GM13977 (cell line): ENCODE data around the gene CDC14A.

ENCODE experiments used
- DNase-seq: peaks from one replicate; pipeline ENCODE4 v3.0.0; 2012; ENCODE audit warnings: low spot score
- in situ Hi-C: fragments of 300-500 bp; cut with MboI; formaldehyde crosslinking; loops from one replicate; pipeline ENCODE4 v1.12.0; 2022; ENCODE audit warnings: low sequenced_read_pairs, low pct_unique_long_range_greater_than_20kb, mixed read lengths, inconsistent platforms; ENCODE audit not compliant: unreplicated experiment
- TF ChIP-seq, protein P1 (sequence below): IDR thresholded peaks from 2 replicates; pipeline ENCODE4 v1.5.1; 2012; ENCODE audit warnings: mild to moderate bottlenecking, control low read depth; ENCODE audit not compliant: insufficient read depth; ENCODE audit errors: extremely low read depth, missing control alignments

CDC14A gene

DNA sequence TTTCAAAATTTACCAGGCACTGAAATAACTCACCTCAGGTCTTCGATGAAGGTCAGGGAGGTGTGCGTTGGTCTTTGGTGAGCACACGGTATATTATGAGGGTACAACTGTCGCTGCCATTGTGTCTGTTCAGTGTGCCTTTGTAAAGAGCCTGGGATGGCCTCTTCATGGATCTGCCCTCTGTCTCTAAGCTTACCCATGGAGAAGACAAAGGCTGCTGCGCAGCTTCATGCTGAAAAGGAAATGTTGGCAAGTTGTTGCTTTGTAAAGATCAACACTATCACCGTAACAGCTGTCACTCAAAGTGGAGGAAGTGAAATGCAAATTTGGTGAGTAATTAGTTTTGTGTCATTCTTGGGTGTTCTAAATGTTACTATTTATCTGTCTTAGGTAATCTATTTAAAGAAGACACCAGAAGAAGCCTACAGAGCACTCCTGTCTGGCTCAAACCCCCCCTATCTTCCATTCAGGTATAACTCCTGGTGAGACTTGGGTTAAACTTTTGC is 71.6 kb downstream of the CDC14A start:
- TF ChIP-seq, protein P1, sequence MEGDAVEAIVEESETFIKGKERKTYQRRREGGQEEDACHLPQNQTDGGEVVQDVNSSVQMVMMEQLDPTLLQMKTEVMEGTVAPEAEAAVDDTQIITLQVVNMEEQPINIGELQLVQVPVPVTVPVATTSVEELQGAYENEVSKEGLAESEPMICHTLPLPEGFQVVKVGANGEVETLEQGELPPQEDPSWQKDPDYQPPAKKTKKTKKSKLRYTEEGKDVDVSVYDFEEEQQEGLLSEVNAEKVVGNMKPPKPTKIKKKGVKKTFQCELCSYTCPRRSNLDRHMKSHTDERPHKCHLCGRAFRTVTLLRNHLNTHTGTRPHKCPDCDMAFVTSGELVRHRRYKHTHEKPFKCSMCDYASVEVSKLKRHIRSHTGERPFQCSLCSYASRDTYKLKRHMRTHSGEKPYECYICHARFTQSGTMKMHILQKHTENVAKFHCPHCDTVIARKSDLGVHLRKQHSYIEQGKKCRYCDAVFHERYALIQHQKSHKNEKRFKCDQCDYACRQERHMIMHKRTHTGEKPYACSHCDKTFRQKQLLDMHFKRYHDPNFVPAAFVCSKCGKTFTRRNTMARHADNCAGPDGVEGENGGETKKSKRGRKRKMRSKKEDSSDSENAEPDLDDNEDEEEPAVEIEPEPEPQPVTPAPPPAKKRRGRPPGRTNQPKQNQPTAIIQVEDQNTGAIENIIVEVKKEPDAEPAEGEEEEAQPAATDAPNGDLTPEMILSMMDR, result peak; percentile 20
- in situ Hi-C loops, result no loop called here
- DNase-seq, result peak; percentile 18

GRCh38 chr1:100428160-100428559 is 75.9 kb downstream of the CDC14A start:
- DNase-seq, result no peak
- TF ChIP-seq, protein P1, result no peak
- in situ Hi-C loops, result no loop called here

DNA sequence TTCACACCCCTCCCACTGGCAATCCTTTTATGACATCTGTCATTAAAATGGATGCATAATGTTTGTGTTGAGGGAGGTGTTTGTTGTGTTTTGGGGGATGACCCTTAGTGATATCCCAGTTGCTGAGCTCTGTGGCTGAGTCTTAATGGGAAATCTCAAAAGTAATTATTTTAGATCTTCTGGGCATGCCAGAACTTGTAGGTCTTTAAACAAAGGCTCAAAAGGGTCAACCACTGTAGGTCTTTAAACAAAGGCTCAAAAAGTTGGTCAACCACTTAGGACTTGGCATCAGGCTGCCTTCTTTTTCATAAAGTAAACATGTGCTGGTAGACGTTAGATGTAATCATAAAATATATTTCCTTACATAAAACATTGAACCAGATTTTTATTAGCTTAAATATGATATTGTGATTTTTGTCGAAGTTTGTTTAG is 78.0 kb downstream of the CDC14A start:
- no peak for DNase-seq
- TF ChIP-seq, protein P1, result no peak
- in situ Hi-C loops, result no loop called here

DNA sequence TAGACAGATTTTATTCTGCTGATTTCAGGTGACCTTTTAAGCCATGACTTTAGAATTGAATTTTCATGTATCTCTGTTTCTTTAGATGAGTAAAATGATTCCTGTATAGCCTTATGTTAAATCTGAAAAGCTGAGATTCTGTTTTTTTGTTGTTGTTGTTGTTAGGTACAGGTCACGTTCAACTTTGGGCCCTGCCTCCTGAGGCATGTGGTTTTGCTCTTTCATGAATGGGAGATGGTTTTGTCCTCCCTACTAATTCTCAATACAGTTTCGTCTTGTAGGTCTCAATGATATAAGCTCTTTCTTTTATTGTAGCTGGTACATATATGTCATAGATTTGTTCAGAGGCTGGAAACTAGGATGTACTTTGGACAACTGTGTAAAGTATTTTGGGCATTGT is 79.6 kb downstream of the CDC14A start:
- in situ Hi-C loops, result no loop called here
- no peak for DNase-seq
- TF ChIP-seq, protein P1, result no peak

- no peak for DNase-seq
- TF ChIP-seq, protein P1, result no peak
- in situ Hi-C loops, result no loop called here
Measured at GRCh38 chr1:100433563-100433962, 81.3 kb downstream of the CDC14A start.

GRCh38 chr1:100434831-100435230 is 82.5 kb downstream of the CDC14A start:
- no peak for DNase-seq
- in situ Hi-C loops, result no loop called here
- TF ChIP-seq, protein P1, result no peak

DNA sequence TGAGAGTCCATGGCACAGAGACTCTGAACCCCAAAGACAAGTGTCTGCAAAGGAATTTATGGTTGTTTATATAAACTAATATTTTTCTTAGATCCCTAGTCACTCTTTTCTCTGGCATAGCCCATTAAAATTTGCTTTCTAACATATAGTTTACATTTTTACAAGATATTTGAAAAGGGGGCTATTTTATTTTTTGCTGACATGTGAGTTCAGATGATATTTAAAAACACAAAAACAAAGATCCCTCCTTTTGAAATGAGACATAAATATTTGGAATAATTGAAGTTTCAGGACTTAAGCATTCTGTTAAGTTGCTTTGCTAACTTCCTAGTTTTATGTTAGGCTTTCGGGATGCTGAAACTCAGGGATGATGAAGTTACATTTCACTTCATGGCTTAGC is 86.1 kb downstream of the CDC14A start:
- TF ChIP-seq, protein P1, result no peak
- in situ Hi-C loops, result no loop called here

More for the DNA sequence above, 86.1 kb downstream of the CDC14A start:
- no peak for DNase-seq
